ENCODE data around the gene SNX13. TPM values are rescaled to one million over a fixed set of nuclear protein-coding genes. Genes with fewer than 3 reads are reported as not detected.

SNX13 gene
- total and polyA plus RNA-seq, 9 of the 15 experiments (the other 6 are each of a cell fraction or from before 2014, with no cell fraction given), result 5.6 to 33.2 (median 25.4) TPM

GRCh38 chr7:17887286-17887685 is 53.0 kb downstream of the SNX13 start:
- 100% methylated on average over 2 of the region's 2 CpGs for WGBS (ENCODE audit: insufficient coverage, low coverage, missing lambda C conversion rate)
- H3K27ac ChIP-seq (ENCODE audit: extremely low read depth, low read depth, low read length), result no peak overlapping the region
- H2AFZ ChIP-seq (ENCODE audit: low read depth, low read length), result no peak overlapping the region
- no peak overlapping the region for H3K4me3 ChIP-seq
- no peak overlapping the region for H3K4me2 ChIP-seq (ENCODE audit: insufficient read depth, low read length)
- in situ Hi-C loops (cut with MboI) (no loop called here), intact Hi-C loops (cut with micrococcal nuclease) (no loop called here)
- ATAC-seq, result no peak
- DNase-seq (ENCODE audit: extremely low read depth in 1 of 4, low spot score in 3 of 4), result no peak
- H3K9me1 ChIP-seq (ENCODE audit: control insufficient read depth, insufficient read depth, low read length), result no peaks in the 10 kb centered on the region
- ChIA-PET POLR2A (no interaction called here), CTCF (ENCODE audit: low intra/inter-chr PET ratio) (no interaction called here)
- no peak for FAIRE-seq
- H4K20me1 ChIP-seq (replicated peaks; ENCODE audit: control insufficient read depth, insufficient read depth, low read length), result no peaks in the 10 kb centered on the region
- H3K27me3 ChIP-seq (ENCODE audit: control insufficient read depth in 2 of 2, insufficient read depth in 2 of 2, low read length in 2 of 2), result no peaks in the 10 kb centered on the region
- H3K4me1 ChIP-seq (replicated peaks in 1 of 2; ENCODE audit: control insufficient read depth in 2 of 2, insufficient read depth in 2 of 2, low read length in 2 of 2), result no peaks in the 10 kb centered on the region
- no TSS peak for BruUV-seq (replicated peaks)
- H3K79me2 ChIP-seq (ENCODE audit: control insufficient read depth, insufficient read depth, low read length), result no peaks in the 10 kb centered on the region
- no peak overlapping the region for H3K9ac ChIP-seq (ENCODE audit: insufficient read depth in 1 of 2, low read depth in 2 of 2, low read length in 2 of 2)
- TF ChIP-seq ZNF518B (CRISPR knock-in tag; IDR thresholded peaks at IDR 0.05), result no peak
- TF ChIP-seq MTF1 (CRISPR knock-in tag; IDR thresholded peaks at IDR 0.05; ENCODE audit: borderline replicate concordance), result no peak
- TF ChIP-seq SMAD2 (IDR thresholded peaks at IDR 0.05; ENCODE audit: low read depth, low read length), result no peak
- no peak for TF ChIP-seq SMARCB1 (IDR thresholded peaks at IDR 0.05; ENCODE audit: insufficient read length, low read depth)
- no peak for TF ChIP-seq MAFG (tag; conservative IDR thresholded peaks at IDR 0.05)
- no peak for TF ChIP-seq KDM1A (IDR thresholded peaks at IDR 0.05)
- TF ChIP-seq SLC30A9 (CRISPR knock-in tag; IDR thresholded peaks at IDR 0.05), result no peak
- no peak for TF ChIP-seq FUS (optimal IDR thresholded peaks at IDR 0.05; ENCODE audit: low read depth, low read length)
- no peak for TF ChIP-seq NFXL1 (CRISPR knock-in tag; IDR thresholded peaks at IDR 0.05)
- no peak for TF ChIP-seq MCM5 (IDR thresholded peaks at IDR 0.05; ENCODE audit: low read depth)
- TF ChIP-seq SMC3 (conservative IDR thresholded peaks at IDR 0.05; ENCODE audit: insufficient read depth, low read depth, low read length), result no peak
- TF ChIP-seq FOXA3 (CRISPR knock-in tag; conservative IDR thresholded peaks at IDR 0.05 in 1 of 2, IDR thresholded peaks at IDR 0.05 in 1 of 2), result no peak
- peaks cover 50% of the 10 kb centered on the region; the same call in 1 of the 3 replicates for H3K36me3 ChIP-seq (ENCODE audit: control insufficient read depth, insufficient read depth, low read length)
- no peaks in the 10 kb centered on the region for H3K9me3 ChIP-seq (replicated peaks; ENCODE audit: control insufficient read depth, insufficient read depth, low read depth, low read length)

Measured in K562 (cell line).